ENCODE data around the gene NME5. TPM values are rescaled to one million over a fixed set of nuclear protein-coding genes. Genes with fewer than 3 reads are reported as not detected.
"Not testable (repeated sequence)": the region's sequence is repeated elsewhere in the genome, so short reads cannot be mapped to it uniquely, and the experiment has no call there.

NME5 gene
- total RNA-seq, 1 donor from 2014 or later, result 0.44 TPM

GRCh38 chr5:138077064-138077696 is 62.0 kb downstream of the NME5 start:
- ATAC-seq, result peak; percentile 54

DNA sequence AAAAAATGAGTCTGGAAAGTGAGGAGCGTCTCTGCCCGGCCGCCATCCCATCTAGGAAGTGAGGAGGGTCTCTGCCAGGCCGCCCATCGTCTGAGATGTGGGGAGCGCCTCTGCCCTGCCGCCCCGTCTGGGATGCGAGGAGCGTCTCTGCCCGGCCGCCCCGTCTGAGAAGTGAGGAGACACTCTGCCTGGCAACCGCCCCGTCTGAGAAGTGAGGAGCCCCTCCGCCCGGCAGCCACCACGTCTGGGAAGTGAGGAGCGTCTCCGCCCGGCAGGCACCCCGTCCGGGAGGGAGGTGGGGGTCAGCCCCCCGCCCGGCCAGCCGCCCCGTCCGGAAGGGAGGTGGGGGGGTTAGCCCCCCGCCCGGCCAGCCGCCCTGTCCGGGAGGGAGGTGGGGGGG is 69.2 kb downstream of the NME5 start:
- ATAC-seq, result not testable (repeated sequence)

GRCh38 chr5:138068742-138069600 is 70.3 kb downstream of the NME5 start:
- peak; percentile 72 for ATAC-seq

GRCh38 chr5:138067945-138068344 is 71.3 kb downstream of the NME5 start:
- ATAC-seq, result no peak

Other genes starting within 250 kb of the NME5 start
- not detected for gene PKD2L2, start 250.0 kb downstream of the NME5 start, total RNA-seq
- 14.5 TPM for gene FAM13B, start 106.3 kb downstream of the NME5 start, total RNA-seq
- not detected for gene WNT8A, start 55.4 kb downstream of the NME5 start, total RNA-seq
- gene BRD8, start 39.2 kb upstream of the NME5 start, total RNA-seq, result 25.7 TPM
- gene KIF20A, start 39.7 kb upstream of the NME5 start, total RNA-seq, result 21.2 TPM
- gene CDC23, start 73.9 kb upstream of the NME5 start, total RNA-seq, result 20.6 TPM
- gene GFRA3, start 135.2 kb upstream of the NME5 start, total RNA-seq, result not detected
- gene CDC25C, start 192.4 kb upstream of the NME5 start, total RNA-seq, result 2.7 TPM
- 12.6 TPM for gene FAM53C, start 198.8 kb upstream of the NME5 start, total RNA-seq
- 32.1 TPM for gene KDM3B, start 213.3 kb upstream of the NME5 start, total RNA-seq